ENCODE data around the gene SELENON.
"Not testable (repeated sequence)": the region's sequence is repeated elsewhere in the genome, so short reads cannot be mapped to it uniquely, and the experiment has no call there.

The SELENON gene

DNA sequence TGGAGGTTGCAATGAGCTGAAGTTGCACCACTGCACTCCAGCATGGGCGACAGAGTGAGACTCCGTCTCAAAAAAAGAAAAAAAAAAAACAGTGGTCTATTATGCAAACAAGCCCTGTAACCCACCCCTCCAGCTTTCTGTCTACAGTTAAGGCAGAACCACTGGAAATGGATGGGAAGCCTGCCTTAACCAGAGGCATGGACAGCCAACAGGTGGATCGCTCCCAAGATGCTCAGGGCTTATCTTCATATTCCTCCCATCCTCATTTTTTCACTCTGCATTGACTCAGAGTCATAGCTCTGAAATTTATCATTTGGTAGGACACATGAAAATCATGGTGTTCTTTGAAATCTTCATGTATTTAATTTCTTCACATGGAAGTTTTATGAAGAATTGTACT is 28.5 kb downstream of the SELENON start:
- no peak for DNase-seq (ENCODE audit: low read depth)

- no peak for DNase-seq (ENCODE audit: low read depth)
Measured at GRCh38 chr1:25829046-25829445, 29.1 kb downstream of the SELENON start.

GRCh38 chr1:25831569-25832196 is 31.7 kb downstream of the SELENON start:
- DNase-seq (ENCODE audit: low read depth), result no peak

DNA sequence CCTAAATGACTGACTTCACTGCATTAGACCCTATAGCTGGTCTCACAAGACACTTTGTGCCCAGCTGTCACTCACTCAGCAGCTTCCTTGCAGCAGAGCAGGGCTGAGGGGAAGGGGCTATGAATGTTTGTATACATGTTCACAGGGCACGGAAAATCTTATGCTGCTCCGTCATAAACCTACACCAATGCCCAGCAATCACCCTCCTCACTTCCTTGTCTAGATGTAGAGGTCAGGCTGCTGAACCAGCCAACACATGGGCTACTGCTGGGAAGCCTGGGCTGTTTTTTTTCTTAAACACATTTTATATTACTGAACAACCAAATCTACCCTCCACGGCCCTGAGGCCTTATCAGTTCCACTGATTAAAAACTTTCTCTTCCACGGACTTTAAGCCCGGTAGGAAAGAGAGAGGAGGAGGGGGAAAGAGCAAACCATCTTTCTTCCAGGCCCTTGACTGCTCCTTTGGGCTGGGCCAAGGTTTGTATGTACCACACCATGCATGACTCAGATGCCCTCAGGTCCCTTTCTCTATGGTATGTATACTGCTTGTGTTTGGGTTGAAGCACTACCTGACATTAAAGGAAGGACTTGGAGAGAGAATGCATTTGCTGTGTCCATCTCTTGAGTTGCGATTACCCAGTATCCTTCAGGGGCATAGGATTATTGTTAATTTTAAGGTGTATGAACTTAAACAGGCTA is 32.5 kb downstream of the SELENON start:
- no peak for DNase-seq (ENCODE audit: low read depth)

DNA sequence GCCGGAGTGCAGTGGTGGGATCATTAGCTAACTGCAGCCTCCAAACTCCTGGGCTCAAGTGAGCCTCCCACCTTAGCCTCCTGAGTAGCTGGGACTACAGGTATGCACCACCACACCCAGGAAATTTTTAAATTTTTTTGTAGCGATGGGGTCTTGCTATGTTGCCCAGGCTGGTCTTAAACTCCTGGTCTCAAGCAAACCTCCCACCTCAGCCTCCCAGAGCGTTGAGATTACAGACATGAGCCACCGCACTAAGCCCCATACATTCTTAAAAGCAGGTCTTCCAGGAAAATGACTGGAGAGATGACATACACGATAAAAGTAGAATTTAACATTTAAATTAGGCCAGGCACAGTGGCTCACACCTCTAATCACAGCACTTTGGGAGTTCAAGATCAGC is 33.2 kb downstream of the SELENON start:
- DNase-seq (ENCODE audit: low read depth), result no peak

DNA sequence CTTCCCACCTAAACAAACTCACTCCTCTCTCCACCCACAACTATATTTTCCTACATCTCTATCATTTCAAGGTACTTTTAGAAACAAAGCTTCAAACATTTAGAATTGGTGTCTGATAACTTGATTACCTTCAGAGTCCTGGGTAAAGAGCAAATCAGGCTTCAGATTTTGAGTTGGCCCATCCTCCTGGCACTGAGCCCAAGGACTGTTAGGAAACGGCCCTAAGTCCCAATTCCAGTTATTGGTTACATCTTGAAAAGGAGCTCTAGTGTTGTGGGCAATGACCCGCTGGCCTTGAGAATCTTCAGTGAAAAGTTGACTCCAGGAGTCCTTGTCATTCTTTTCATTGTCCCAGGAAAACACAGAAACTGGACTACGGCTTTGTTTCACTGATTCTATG is 34.9 kb downstream of the SELENON start:
- DNase-seq (ENCODE audit: low read depth), result no peak

DNA sequence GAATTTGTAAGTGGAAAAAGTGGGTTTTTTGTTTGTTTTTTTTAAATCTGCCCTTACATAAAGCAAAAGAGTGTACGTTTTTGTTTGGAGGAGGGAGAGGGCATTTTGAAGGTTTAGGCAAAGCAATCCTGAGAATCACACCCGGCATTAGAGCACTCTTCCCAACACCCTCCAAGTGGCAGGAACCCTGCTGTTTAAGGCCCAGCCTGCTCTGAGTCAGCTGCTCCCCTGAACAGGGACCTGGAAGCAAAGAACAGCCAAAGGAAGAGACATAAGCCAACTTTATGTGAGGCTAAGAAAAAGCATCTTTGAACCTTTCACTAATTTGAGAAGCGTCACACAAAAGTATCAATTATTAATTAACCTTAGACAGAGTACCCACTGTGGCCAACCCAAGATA is 36.7 kb downstream of the SELENON start:
- DNase-seq (ENCODE audit: low read depth), result no peak

DNA sequence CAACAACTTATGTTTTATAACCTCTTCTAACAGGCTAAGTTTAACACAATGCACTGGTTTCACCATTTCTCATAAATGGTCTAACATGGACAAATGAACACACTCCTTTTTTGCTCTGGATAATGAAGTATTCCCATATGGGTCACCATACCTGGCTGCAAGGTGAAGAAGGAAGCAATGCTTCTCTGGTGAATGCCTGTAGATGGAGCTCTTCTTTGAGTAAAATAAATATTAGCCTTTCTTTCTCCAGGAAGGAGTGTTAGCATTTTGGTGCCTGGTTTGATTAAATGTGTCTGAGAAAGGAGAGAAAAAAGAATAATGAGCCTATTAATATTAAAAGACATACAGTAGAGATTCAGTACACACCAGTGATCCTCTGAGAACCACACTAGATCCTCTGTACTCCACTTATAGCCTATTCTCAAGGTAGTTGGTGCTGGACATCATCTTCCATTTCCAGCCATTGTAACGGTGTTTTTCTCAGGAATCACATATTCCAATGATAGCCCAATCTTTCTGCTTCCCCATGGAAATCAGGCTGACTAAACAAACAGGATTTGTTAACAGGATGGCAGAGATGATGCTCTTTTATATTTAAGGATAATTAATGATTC is 37.4 kb downstream of the SELENON start:
- DNase-seq (ENCODE audit: low read depth), result no peak

DNA sequence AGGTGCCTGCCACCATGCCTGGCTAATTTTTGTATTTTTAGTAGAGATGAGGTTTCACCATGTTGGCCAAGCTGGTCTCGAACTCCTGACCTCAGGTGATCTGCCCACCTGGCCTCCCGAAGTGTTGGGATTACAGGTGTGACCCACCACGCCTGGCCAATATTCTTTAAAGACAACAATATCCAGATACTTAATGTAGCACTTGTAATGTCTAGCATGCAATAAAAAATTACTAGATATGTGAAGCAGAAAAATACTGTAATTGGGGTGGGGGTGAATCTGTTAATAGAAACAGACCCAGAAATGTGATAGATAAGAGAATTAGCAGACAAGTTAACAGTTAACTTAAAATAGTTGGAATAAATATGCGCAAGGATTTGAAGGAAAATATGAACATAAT is 39.8 kb downstream of the SELENON start:
- not testable (repeated sequence) for DNase-seq (ENCODE audit: low read depth)

DNA sequence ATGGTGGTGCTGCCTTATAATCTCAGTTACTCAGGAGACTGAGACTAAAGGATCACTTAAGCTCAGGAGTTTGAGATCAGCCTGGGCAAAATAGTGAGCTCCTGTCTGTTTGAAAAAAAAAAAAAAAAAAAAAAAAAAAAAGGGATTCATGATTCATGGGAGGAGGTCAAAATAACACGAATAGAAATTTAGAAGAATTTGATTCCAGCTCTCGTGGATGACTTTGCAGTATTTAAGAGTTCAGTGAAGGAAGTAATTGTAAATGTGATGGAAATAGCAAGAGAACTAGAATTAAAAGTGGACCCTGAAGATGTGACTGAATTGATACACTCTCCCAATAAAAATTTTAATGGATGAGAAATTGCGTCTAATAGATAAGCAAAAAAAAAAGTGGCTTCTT is 43.5 kb downstream of the SELENON start:
- no peak for DNase-seq (ENCODE audit: low read depth)

- no peak for DNase-seq (ENCODE audit: low read depth)
Measured at GRCh38 chr1:25844536-25845337, 44.7 kb downstream of the SELENON start.

GRCh38 chr1:25845664-25846063 is 45.7 kb downstream of the SELENON start:
- no peak for DNase-seq (ENCODE audit: low read depth)

GRCh38 chr1:25847929-25848328 is 47.9 kb downstream of the SELENON start:
- DNase-seq (ENCODE audit: low read depth), result no peak

DNA sequence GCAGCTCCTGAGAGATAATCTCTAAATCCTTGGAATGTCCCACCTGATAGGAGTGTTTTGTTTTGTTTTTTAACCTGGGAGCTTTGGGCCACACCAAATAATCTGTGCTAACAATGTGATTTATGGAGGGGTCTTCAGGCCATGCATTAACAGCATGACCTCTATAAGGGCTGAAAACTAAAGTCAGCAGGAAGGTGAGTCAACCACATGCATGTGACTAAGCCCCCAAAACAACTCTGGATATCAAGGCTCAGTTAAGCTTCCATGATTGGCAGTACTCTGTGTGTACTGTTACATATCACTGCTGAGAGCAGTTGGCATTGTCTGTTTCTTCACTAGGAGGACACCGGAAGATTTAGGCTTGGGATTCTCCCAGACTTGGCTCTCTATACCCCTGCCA is 48.5 kb downstream of the SELENON start:
- DNase-seq (ENCODE audit: low read depth), result no peak

GRCh38 chr1:25854554-25854953 is 54.6 kb downstream of the SELENON start:
- DNase-seq (ENCODE audit: low read depth), result no peak

- no peak for DNase-seq (ENCODE audit: low read depth)
Measured at GRCh38 chr1:25856856-25857255, 56.9 kb downstream of the SELENON start.

DNA sequence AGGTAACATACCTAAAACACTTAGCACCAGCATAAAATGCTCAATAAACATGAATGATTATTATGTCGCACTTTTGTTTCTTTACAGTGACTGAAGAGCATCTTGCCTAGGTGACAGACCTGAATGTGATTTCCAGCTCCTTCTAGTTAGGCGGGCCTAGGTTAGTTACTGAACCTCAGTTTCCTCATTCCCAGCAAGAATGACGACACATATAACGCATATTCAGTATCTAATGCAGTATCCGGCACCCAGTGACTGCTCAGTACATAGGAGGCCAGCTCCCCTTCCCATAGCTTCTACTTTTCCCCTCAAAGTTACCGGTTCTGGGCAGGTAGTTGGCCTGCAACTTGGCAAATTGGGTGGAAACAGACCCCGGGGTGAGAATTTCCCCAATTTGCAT is 58.5 kb downstream of the SELENON start:
- DNase-seq (ENCODE audit: low read depth), result no peak

- DNase-seq (ENCODE audit: low read depth), result peak; percentile 67
Measured at GRCh38 chr1:25858906-25859789, 59.2 kb downstream of the SELENON start, which contains the start of gene AUNIP. Gene AUNIP (minus strand): TSS chr1:25859457. CDS start chr1:25859357, 100 bp downstream.

DNA sequence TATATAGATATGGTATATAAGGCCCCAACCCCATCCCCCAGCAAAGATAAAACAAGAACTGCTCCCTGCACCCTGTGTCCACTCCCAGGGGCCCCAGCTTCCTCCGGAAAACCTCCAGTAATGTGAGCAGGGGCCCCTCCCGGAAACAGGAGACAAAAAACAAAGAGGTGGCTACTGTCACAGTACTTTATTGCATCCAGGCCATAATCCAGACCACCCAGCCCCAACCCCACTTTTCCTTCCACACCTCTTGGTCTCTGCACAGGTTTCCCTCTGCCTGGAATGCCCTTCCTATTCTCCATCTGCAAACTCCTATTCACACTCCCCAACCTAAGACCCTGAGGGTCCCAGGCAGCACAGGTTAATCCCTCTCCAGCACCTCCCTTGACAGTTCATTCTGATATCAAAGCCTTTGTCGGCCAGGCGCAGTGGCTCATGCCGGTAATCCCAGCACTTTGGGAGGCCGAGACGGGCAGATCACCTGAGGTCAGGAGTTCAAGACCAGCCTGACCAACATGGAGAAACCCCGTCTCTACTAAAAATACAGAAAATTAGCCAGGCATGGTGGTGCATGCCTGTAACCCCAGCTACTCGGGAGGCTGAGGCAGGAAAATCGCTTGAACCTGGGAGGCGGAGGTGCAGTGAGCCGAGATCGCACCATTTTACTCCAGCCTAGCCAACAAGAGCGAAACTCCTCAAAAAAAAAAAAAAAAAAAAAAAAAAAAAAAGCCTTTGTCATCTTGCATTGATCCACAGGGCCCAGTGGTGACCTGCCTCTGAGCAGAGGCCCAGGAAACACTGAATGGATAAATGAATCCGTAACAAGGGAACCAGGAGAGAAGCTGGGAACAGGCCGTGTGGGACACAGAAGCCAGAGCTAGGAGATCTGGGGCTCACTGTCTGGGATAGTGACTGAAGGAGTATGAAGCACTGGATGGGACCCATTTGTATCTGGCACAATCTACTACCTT is 61.6 kb downstream of the SELENON start:
- no peak for DNase-seq (ENCODE audit: low read depth)

- DNase-seq (ENCODE audit: low read depth), result no peak
Measured at GRCh38 chr1:25862785-25863485, 62.9 kb downstream of the SELENON start.

Data from stromal cell of bone marrow (primary cell).